ENCODE data around the gene STK11IP.
"Not testable (repeated sequence)": the region's sequence is repeated elsewhere in the genome, so short reads cannot be mapped to it uniquely, and the experiment has no call there.

Gene STK11IP

DNA sequence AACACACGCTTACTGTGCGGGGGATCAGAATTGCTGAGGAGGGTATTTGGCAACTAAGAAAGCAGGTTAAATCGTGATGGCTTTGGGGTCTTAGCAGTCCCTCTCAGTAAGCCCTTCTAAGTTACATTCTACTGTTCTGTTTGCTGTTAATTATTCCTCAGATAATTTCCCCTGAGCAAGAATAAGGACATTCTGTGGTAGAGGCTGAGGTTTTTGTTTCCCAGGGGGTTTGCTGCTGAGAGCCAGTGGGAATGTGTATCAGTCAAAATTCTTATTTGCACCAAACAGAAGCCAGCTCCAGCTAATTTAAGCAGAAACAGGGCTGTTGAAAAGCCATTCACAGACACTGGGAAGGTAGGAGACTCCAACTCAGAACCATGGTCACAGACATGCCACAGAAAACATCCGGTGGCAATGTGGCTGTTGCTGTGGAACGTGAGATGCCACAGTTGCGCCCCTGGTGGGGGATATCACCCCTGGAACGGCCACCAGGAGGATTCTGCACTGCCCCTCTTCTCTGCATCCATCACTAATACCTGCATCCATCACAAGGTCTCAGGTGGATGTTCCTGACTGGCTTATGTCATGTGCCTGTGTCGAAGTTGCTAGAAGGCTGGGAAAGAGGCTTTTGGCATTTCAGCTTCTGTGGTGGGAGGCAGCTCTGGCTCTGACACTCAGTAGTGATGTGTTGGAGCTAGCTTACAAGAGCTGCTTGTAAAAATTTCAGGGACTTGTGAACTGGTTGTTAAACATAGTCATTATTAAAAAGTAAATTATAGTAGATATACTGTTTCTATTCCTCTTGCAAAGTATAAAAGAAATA, 53.0 kb downstream of the STK11IP start:
- no peak for DNase-seq

DNA sequence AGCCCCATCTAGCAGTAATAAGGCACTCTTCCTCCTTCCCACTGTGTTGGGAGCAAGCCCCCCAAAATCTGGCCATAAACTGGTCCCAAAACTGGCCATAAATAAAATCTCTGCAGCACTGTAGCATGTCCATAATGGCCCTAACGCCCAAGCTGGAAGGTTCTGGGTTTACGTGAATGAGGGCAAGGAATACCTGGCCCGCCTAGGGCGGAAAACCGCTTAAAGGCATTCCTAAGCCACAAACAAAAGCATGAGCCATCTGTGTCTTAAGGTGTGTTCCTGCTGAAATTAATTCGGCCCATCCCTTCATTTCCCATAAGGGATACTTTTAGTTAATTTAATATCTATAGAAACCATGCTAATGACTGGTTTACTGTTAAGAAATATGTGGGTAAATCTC, 54.0 kb downstream of the STK11IP start:
- not testable (repeated sequence) for DNase-seq

DNA sequence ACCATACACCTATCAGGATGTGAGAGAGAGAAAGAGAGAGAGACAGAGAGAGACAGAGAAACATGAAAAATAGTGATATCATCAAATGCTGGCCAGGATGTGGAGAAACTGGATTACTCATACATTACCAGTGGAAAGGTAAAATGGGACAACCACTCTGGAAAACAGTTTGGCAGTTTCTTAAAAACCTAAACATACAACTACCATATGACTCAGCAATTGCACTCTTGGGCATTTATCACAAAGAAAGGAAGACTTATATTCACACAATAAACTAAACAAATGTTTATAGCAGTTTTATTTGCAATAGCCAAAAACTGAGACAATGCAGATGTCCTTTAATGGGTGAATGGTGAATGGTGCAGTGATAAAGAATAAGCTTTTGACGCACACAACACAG, 58.9 kb downstream of the STK11IP start:
- DNase-seq: no peak

DNA sequence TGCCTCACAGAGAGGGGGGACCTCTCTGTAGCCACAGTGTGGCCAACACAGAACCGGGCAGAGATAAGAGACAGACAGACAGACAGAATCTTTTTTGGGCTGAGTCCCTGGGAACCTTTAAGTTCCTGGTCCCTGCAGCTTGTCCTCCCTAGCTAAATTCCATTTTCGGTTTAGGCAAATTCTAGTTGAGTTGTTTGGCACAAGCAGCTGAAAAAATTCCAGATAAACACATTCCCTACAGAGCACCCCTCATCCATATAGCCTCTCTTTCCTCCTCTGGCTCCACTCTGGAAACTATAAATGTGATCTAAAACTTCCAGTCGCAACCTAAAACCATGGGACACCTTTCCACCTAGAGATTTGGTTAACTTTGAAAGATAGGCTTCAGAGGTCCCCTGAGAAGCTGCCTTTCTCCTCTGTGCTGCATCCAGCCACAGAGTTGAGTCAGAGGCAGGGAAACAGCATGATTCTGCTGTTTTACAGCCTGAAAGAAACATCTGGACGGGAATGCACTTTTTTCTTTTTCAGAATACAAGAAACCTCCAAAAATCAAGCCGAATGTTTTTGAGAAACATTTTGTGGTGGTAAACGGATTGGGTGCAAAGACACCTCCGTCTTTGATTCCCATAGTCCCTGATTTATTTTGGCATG, 60.7 kb downstream of the STK11IP start:
- DNase-seq: no peak

DNA sequence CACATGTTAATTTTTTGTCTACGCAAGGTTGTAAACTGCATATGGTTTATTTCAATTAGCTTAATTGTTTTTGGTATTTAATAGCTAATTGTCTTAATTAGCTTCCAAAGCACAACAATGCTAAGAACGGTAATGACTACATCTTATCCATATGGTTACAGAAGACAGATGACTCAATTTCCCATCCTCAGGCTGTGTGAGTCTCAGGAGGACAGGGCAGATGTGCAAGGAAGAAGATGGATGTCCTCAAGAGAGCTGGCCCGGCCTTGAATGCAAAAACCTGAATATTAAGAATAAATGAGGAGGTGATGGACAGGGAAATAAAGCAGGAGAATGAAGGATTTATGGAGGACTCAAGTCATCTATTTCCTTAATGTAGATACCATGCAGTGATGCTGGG, 61.2 kb downstream of the STK11IP start:
- no peak for DNase-seq

DNA sequence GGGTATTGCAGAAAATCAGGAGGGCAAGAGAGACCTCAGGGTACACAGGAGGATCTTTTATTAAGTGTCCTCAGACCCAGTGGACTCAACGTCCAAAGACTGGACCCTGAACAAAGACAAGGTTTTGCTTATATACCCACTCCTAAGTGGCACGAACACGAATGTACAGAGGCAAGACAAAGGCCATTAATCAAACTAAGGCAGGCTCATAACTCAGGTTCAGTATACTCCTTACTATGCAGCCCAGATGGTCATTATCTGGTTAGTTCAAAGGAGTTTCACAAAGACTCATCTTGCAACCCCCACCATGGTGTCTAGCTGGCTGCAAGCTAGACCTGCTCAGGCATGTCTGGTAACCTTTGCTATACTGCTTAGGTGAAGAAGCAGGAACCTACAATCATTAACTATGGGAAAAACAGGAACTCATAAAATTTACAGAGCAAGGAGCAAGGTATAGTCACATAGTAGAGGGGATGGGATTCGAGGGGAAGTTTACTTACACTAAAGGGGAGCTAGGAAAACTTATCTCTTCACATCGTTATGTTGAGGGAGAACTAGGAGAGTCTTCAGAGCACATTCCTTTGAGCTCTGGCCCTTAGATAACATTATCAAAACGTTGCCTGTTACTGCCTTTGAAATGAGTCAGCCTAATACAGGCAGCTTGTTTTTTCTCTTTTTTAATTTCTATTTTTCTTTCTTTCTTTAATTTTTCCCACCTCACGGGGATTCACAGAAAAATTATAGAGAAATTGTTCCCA, 63.7 kb downstream of the STK11IP start:
- DNase-seq: no peak

DNA sequence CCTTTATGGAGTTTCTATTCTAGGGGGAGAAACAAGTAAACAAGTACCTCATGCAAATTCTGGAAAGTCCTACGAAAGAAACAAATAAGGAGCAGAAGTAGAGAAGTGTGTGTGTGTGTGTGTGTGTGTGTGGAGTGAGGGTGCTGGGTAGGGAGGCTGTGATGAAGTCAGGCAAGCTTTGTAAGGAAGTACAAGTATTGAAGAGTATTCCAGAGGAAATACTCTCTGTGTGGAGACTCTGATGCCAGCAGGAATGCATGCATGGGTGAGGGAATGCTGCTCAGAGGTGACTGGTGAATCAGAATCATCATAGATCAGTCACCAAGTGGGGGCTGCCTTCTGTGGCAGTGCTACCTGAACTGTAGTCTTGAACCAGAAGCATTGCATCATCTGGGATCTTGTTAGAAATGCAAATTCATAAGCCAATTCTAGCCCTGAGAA, 64.3 kb downstream of the STK11IP start:
- no peak for DNase-seq

DNA sequence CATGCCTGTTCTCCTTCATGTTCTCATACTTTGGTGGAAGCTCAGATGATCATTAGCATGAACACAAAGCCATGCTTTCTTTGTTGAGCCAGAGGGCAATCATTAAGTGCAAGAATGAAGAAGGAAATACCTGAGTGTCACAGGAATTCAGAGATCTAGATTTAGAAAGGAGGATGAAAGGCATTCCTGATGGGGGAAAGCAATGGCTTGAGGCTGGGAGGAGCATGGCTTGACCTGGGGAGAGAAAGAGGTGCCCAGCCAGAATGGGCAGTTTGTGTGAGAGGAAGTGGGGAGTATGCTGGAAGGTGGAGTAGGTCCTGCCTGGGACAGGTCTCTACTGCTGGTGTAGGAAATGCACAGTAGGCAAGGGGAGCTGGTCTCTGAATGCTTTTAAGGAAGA, 64.9 kb downstream of the STK11IP start:
- DNase-seq: no peak

DNA sequence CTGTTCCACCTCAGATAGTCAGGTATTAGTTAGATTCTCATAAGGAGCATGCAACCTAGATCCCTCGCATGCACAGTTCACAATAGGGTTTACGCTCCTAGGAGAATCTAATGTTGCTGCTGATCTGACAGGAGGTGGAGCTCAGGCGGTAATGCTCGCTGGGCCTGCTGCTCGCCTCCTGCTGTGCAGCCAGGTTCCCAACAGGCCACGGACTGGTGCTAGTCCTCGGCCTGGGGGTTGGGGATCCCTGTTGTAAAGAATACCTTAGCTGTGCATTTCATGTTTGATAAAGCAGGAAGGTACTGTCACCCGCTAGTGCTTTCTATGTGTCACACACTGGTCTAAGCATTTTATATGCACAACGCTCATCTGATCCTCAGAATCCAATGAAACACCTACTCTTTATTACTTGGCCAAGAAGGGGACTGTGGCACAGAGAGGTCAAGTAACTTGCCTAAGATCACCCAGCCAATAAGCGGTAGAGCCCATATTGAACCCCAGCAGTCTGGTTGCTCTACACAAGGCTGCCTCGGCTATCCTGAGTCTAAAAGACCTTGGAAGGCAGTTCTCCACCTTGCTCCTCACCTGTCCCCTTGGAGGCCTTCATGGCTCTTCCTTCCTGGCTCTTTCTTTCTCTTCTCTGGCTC, 65.6 kb downstream of the STK11IP start:
- DNase-seq: no peak

DNA sequence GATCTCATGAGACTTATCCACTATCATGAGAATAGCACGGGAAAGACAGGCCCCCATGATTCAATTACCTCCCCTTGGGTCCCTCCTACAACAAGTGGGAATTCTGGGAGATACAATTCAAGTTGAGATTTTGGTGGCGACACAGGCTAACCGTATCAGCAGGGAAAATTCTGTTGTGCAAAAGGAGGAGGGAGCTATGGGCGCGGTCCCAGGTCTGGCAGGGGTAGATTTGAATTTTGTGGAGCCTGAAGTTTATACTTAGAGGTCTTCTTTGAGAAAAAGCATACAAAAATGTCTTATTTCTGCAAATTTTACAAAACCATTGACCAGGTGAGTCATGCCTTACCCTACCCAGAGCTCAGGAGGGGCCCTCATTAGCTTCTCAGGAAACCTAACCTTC, 66.4 kb downstream of the STK11IP start:
- no peak for DNase-seq

DNA sequence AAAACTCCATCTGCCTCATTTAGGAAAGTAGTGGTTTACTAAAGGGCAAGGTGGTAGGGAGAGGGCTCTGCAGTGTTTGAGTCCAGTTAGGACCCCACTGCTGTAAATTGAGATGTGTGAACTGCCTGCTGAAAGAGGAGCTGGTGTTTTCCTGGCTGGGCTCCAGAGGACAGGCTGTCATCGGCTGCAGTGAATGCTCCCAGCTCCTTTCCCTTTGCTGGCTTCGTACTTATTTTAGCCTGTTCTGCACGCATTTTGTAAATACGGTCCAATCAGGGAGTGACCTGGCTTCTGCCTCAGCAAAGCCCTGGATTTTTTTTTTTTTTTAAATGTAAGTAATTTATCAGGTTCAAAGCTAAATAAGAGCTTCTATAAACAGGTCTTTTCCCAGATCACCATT, 67.3 kb downstream of the STK11IP start:
- DNase-seq: no peak

DNA sequence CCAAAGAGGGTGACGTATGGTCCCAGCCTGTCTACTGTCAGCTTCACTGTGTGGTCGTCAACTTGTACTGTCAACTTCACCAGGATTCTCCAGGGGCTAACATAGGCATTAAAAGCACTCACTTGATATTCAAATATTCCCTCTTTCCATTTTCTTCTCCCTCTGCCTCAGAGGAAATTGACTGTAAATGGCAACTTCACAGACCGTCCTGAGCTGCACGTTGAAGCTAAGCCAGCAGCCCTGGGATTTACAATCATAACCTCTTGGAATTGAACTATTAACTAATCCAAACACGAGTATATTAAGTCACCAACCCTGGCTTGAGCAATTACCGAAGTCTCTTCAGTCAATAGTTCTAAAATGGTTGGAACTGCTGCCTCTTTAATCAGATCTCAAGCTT, 68.3 kb downstream of the STK11IP start:
- DNase-seq: no peak
